Brain microvascular endothelial cell (primary cell): ENCODE results near the gene WWOX.

Source experiments
- DNase-seq: peaks from one replicate; pipeline ENCODE4 v3.0.0-alpha.2; 2020
- H3K27ac ChIP-seq: fragments of 250-450 bp; sonication (Bioruptor Pico); 2 replicates; pipeline ENCODE4 v1.5.1; 2020; ENCODE audit warnings: mild to moderate bottlenecking, moderate library complexity
- H3K27me3 ChIP-seq: fragments of 250-450 bp; sonication (Bioruptor Pico); replicated peaks from 2 replicates; pipeline ENCODE4 v1.5.1; 2020; ENCODE audit warnings: mild to moderate bottlenecking
- H3K36me3 ChIP-seq: fragments of 250-450 bp; sonication (Bioruptor Pico); replicated peaks from 2 replicates; pipeline ENCODE4 v1.5.1; 2020; ENCODE audit warnings: mild to moderate bottlenecking
- H3K4me3 ChIP-seq: 2 replicates; pipeline ENCODE4 v1.5.1; 2011; ENCODE audit warnings: low read depth, mild to moderate bottlenecking, control low read depth, low read length, moderate library complexity
- in situ Hi-C: cut with HindIII; loops from 2 replicates; pipeline ENCODE4 v1.10.0; 2017; ENCODE audit warnings: low sequenced_read_pairs, low pct_ligation_motif_present
- TF ChIP-seq, protein P1 (sequence below): IDR thresholded peaks from 2 replicates; pipeline ENCODE4 v1.5.1; 2011; ENCODE audit warnings: low read depth, mild to moderate bottlenecking, moderate library complexity, low read length, control low read depth, inconsistent platforms; ENCODE audit errors: missing control alignments

WWOX gene

DNA sequence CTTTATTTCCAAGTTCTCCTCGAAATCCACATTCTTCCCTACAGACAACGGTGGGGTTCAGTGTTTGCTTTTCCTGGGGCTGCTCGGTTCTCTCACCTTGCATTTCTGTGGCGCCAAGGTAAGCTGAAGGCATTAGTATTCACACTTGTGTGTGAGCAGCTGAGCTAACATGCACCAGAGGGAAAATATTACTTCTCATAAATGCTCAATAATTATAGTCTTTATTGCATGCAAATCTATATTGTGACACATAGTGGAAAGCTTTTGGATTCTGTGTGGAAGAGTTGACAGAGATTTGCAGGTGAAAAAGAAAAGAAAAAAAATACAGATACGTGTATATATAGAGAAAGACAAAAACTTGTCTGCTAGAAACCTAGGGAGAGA, 1089.3 kb downstream of the WWOX start:
- H3K27ac ChIP-seq: no peak overlapping the region
- TF ChIP-seq, protein P1, sequence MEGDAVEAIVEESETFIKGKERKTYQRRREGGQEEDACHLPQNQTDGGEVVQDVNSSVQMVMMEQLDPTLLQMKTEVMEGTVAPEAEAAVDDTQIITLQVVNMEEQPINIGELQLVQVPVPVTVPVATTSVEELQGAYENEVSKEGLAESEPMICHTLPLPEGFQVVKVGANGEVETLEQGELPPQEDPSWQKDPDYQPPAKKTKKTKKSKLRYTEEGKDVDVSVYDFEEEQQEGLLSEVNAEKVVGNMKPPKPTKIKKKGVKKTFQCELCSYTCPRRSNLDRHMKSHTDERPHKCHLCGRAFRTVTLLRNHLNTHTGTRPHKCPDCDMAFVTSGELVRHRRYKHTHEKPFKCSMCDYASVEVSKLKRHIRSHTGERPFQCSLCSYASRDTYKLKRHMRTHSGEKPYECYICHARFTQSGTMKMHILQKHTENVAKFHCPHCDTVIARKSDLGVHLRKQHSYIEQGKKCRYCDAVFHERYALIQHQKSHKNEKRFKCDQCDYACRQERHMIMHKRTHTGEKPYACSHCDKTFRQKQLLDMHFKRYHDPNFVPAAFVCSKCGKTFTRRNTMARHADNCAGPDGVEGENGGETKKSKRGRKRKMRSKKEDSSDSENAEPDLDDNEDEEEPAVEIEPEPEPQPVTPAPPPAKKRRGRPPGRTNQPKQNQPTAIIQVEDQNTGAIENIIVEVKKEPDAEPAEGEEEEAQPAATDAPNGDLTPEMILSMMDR: no peak
- H3K36me3 ChIP-seq: no peaks in the 10 kb centered on the region
- no peak for DNase-seq
- in situ Hi-C loops: no loop called here
- H3K27me3 ChIP-seq: no peaks in the 10 kb centered on the region
- H3K4me3 ChIP-seq: no peak overlapping the region

DNA sequence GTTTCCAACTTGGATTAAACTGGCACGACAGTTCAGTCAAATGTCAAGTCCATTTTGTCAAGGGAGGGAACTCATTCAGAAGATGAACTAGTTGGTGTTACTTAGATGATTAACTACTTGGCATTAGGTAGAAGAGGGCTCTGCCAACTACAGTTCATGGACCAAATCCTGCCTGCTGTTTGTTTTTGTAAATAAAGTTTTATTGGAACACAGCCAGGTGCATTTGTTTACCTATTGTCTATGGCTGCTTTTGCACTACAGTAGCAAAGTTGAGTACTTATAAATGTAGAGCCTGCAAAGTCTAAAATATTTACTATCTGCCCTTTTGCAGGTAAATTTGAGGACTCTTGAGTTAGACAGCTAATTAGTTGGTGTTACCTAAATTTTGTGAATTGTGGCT, 1091.1 kb downstream of the WWOX start:
- Histone ChIP-seq H3K36me3 (no peaks in the 10 kb centered on the region), H3K27me3 (no peaks in the 10 kb centered on the region), H3K27ac (no peak overlapping the region), H3K4me3 (no peak overlapping the region)
- in situ Hi-C loops: no loop called here
- DNase-seq: no peak
- TF ChIP-seq, protein P1: no peak

DNA sequence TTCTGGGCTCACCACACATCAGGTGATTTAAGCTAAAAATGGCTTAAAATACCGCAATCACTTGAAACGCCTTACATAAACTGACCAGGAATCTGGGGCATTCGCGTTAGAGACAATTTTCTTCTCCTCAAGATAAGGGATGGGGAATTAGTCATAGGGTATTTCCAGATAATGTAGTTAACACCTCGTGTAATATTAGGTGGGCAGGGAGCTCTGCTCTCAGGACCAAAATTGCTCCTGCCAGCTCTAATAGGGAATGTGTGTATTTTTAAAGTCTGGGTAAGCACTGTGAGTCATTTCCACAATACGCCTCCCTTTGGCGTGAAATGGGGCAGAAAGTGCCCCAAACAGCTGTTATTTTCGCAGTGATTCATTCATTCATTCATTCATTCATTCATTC, 1092.5 kb downstream of the WWOX start:
- in situ Hi-C loops: no loop called here
- no peak for DNase-seq
- no peak overlapping the region for H3K4me3 ChIP-seq
- no peaks in the 10 kb centered on the region for H3K36me3 ChIP-seq
- no peaks in the 10 kb centered on the region for H3K27me3 ChIP-seq
- no peak overlapping the region for H3K27ac ChIP-seq
- TF ChIP-seq, protein P1: no peak

DNA sequence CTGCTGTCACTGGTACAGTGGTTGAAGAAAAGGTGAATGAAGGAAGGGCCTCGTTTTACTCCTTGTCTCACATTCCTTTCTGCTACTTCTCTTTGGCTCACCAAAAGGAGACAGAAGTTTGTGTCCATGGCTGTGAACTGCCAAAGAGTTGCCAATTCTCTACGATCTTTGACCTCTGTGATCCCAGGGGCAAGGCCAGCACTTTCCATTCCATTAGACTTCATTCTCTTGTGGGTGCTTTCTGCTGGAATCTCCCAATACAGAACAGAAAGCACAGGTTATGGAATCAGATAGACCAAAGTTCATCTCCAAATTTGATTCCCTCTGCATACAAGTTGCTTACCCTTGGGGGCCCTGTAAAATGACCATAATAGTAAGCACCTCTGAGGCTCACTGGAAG, 1093.5 kb downstream of the WWOX start:
- Histone ChIP-seq H3K27ac (no peak overlapping the region), H3K27me3 (no peaks in the 10 kb centered on the region), H3K4me3 (no peak overlapping the region), H3K36me3 (no peaks in the 10 kb centered on the region)
- TF ChIP-seq, protein P1: no peak
- in situ Hi-C loops: no loop called here
- no peak for DNase-seq

DNA sequence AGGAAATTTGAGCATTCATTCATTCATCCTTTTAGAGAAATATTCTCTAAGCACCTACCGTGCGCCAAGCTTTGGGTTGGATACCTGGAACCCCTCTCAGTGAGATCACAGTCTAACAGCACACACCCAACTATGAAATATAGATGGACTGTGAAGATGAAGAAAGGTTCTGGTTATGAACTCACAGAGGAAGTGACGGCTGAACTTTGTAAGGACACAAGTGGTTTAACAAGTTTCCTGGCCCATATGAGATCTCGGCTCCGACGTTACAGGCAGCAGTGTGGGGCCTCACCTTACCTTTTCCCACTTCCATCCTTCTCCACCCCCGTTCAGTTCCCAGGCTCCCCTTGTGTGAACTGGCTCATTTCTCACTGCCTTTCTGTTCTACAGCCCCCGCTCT, 1094.8 kb downstream of the WWOX start:
- DNase-seq: no peak
- in situ Hi-C loops: no loop called here
- TF ChIP-seq, protein P1: no peak
- H3K27ac ChIP-seq: no peak overlapping the region
- H3K27me3 ChIP-seq: no peaks in the 10 kb centered on the region
- no peak overlapping the region for H3K4me3 ChIP-seq
- H3K36me3 ChIP-seq: no peaks in the 10 kb centered on the region

DNA sequence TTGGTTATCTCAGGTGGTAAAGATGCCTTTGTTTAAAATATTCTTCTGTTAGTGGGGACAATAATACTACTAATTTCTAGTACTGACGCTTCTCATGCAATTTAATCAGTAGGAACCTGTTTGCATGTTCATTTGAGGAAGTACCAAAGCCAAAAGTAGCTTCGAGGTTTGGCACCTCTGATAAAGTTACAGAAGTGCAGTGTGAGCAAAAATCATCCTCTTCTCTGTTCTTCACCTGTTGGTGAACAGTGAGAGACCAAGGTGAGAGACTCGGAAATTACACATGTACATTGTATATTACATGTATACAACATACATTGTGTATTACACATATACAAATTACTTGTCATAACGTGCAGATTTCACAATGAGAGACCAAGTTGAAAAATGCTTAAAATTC, 1096.5 kb downstream of the WWOX start:
- TF ChIP-seq, protein P1: no peak
- H3K4me3 ChIP-seq: no peak overlapping the region
- no peak overlapping the region for H3K27ac ChIP-seq
- H3K36me3 ChIP-seq: no peaks in the 10 kb centered on the region
- in situ Hi-C loops: no loop called here
- no peak for DNase-seq
- H3K27me3 ChIP-seq: no peaks in the 10 kb centered on the region
